CD4-positive, alpha-beta T cell (primary cell): ENCODE measurements around the gene TSPAN1. TPM values are rescaled to one million over a fixed set of nuclear protein-coding genes. Genes with fewer than 3 reads are reported as not detected.

ENCODE experiments used
- ATAC-seq: fragments of 200-7000 bp; cut with Tn5 transposase; one replicate; pipeline ENCODE4 v1.10.0; 2022; ENCODE audit warnings: mild to moderate bottlenecking; ENCODE audit not compliant: poor library complexity
- CTCF ChIA-PET: fragments of 350-600 bp; sonication (Branson Sonifier 250); formaldehyde crosslinking; loops from one replicate; lab custom pipeline; 2021; ENCODE audit warnings: antibody characterized with exemption, inconsistent platforms; lab: Charles Lee
- POLR2A ChIA-PET: fragments of 350-600 bp; sonication (Branson Sonifier 250); formaldehyde crosslinking; loops from one replicate; lab custom pipeline; 2021; ENCODE audit warnings: antibody characterized with exemption, inconsistent platforms; lab: Charles Lee
- DNase-seq, 14 experiments: peaks; one replicate each; pipeline ENCODE4 v3.0.0-alpha.2; 2013 to 2020; ENCODE audit warnings: mixed read lengths in 2 of 14
- H3K27ac ChIP-seq, 2 donors: one replicate each; pipeline versions ENCODE4 v1.5.1 to v1.7.0; 2013; ENCODE audit warnings: low read length in 2 of 2, low read depth in 1 of 2, mild to moderate bottlenecking in 1 of 2
- H3K27me3 ChIP-seq, 2 experiments: 1 replicate in 1 of 2; 2 replicates in 1 of 2; pipeline versions ENCODE4 v1.6.1 to v1.7.0; 2013; ENCODE audit warnings: low read length in 2 of 2, control low read depth in 1 of 2, mild to moderate bottlenecking in 1 of 2, moderate library complexity in 1 of 2; ENCODE audit not compliant: insufficient read depth in 2 of 2, control insufficient read depth in 1 of 2
- H3K36me3 ChIP-seq: one replicate; pipeline ENCODE4 v1.6.1; 2013; ENCODE audit warnings: low read length, control low read depth; ENCODE audit not compliant: insufficient read depth
- H3K4me1 ChIP-seq: one replicate; pipeline ENCODE4 v1.6.1; 2013; ENCODE audit warnings: low read length, control low read depth; ENCODE audit not compliant: insufficient read depth
- H3K4me3 ChIP-seq: one replicate; pipeline ENCODE4 v1.5.1; 2013; ENCODE audit warnings: mild to moderate bottlenecking, low read length, moderate library complexity
- H3K9me3 ChIP-seq, 2 experiments: 1 replicate in 1 of 2; 2 replicates in 1 of 2; pipeline versions ENCODE4 v1.6.1 to v1.7.0; 2013; ENCODE audit warnings: low read length in 2 of 2, mild to moderate bottlenecking in 2 of 2, control low read depth in 1 of 2, moderate library complexity in 1 of 2; ENCODE audit not compliant: control insufficient read depth in 1 of 2, insufficient read depth in 1 of 2
- H3K27ac Mint-ChIP-seq: one replicate; pipeline ENCODE4 v1.8.0; 2020; ENCODE audit warnings: mixed read lengths
- H3K27me3 Mint-ChIP-seq: one replicate; pipeline ENCODE4 v1.8.0; 2021; ENCODE audit warnings: mixed read lengths
- H3K36me3 Mint-ChIP-seq: one replicate; pipeline ENCODE4 v1.8.0; 2021; ENCODE audit warnings: low read depth, mixed read lengths
- H3K4me1 Mint-ChIP-seq: one replicate; pipeline ENCODE4 v1.8.0; 2021; ENCODE audit warnings: low read depth, mixed read lengths
- H3K4me3 Mint-ChIP-seq: one replicate; pipeline ENCODE4 v1.8.0; 2020; ENCODE audit warnings: mild to moderate bottlenecking, mixed read lengths
- H3K9me3 Mint-ChIP-seq: one replicate; pipeline ENCODE4 v1.8.0; 2020; ENCODE audit warnings: mixed read lengths
- intact Hi-C, 2 experiments: fragments of 100-400 bp; cut with DNase I in 1 of 2; cut with micrococcal nuclease in 1 of 2; formaldehyde crosslinking; loops; one replicate each; pipeline versions ENCODE4 v1.15.1 to v1.9.0; 2023 to 2025; cut with DNase I, micrococcal nuclease
- polyA plus RNA-seq, 2 donors: library from polyadenylated mRNA; unstranded; fragments of 120-200 nt; gene quantifications; one replicate each; pipeline ENCODE4 v1.2.1, GENCODE V29; 2013
- total RNA-seq, 174 experiments: library from RNA in 2 of 174; stranded (reverse) in 2 of 174; gene quantifications; one replicate each; pipeline ENCODE4 v1.2.3 and lab custom pipeline; 2021 to 2026
- TF ChIP-seq, protein P1 (sequence below): fragments of 200-600 bp; IDR thresholded peaks from one replicate; pipeline ENCODE4 v1.8.0; 2022; ENCODE audit warnings: antibody characterized with exemption, mild to moderate bottlenecking

Gene TSPAN1, protein sequence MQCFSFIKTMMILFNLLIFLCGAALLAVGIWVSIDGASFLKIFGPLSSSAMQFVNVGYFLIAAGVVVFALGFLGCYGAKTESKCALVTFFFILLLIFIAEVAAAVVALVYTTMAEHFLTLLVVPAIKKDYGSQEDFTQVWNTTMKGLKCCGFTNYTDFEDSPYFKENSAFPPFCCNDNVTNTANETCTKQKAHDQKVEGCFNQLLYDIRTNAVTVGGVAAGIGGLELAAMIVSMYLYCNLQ
- not detected for total RNA-seq
- polyA plus RNA-seq (2013, experiment 1 of 2) = 0.04 TPM
- polyA plus RNA-seq (2013, experiment 2 of 2) = 0.15 TPM
- total RNA-seq (lab: John Stamatoyannopoulos, UW) = 0 to 0.64 (median 0) reads per million in 172 experiments

- DNase-seq (no peak), ATAC-seq (no peak)
- H3K4me3 ChIP-seq = no peak within 1 kb of the TSS
- no peaks in the 10 kb centered on the region for H3K27me3 ChIP-seq
- no peaks in the 10 kb centered on the region for H3K9me3 ChIP-seq
- TF ChIP-seq, protein P1, sequence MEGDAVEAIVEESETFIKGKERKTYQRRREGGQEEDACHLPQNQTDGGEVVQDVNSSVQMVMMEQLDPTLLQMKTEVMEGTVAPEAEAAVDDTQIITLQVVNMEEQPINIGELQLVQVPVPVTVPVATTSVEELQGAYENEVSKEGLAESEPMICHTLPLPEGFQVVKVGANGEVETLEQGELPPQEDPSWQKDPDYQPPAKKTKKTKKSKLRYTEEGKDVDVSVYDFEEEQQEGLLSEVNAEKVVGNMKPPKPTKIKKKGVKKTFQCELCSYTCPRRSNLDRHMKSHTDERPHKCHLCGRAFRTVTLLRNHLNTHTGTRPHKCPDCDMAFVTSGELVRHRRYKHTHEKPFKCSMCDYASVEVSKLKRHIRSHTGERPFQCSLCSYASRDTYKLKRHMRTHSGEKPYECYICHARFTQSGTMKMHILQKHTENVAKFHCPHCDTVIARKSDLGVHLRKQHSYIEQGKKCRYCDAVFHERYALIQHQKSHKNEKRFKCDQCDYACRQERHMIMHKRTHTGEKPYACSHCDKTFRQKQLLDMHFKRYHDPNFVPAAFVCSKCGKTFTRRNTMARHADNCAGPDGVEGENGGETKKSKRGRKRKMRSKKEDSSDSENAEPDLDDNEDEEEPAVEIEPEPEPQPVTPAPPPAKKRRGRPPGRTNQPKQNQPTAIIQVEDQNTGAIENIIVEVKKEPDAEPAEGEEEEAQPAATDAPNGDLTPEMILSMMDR = no peak
- peaks cover 5% of the 10 kb centered on the region for H3K4me1 ChIP-seq
- Mint-ChIP-seq H3K27ac (no peak within 1 kb of the TSS), H3K4me3 (no peak within 1 kb of the TSS), H3K36me3 (no peaks in the 10 kb centered on the region), H3K9me3 (no peaks in the 10 kb centered on the region), H3K27me3 (no peaks in the 10 kb centered on the region), H3K4me1 (no peaks in the 10 kb centered on the region)
- ChIA-PET CTCF (no interaction called here), POLR2A (no interaction called here)
- intact Hi-C loops = no loop called here
- H3K36me3 ChIP-seq = no peaks in the 10 kb centered on the region
- no peak within 1 kb of the TSS for H3K27ac ChIP-seq
Observed at GRCh38 chr1:46174448-46175231, at the start of gene TSPAN1. Gene TSPAN1 (plus strand): TSS chr1:46175087. CDS start chr1:46181108, 6,021 bp downstream.

DNA sequence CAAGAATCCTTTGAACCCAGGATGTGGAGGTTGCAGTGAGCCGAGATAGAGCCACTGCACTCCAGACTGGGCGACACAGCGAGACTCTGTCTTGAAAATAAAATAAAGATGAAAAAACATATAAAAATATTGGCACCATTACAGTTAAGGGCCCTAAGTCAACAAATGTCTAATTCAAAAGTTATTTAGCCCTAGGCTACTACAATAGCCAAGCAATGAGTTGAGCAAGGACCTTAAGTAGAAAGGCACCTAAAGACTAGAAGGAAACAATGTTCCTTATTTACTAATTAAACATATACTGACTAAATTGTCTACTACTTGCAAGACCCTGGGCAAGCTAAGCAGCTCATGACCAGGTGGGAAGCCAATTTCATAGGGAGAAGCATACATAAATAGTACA lies 46.5 kb upstream of the TSPAN1 start:
- intact Hi-C loops = no loop called here
- TF ChIP-seq, protein P1 = no peak
- Histone ChIP-seq H3K9me3 (no peaks in the 10 kb centered on the region), H3K4me3 (no peak overlapping the region), H3K4me1 (peaks cover 19% of the 10 kb centered on the region), H3K27me3 (peaks cover 26 to 32% of the 10 kb centered on the region in 2 experiments), H3K36me3 (no peaks in the 10 kb centered on the region), H3K27ac (no peak overlapping the region)
- no peak for ATAC-seq
- Mint-ChIP-seq H3K9me3 (no peaks in the 10 kb centered on the region), H3K27me3 (peaks cover 58% of the 10 kb centered on the region), H3K27ac (no peak overlapping the region), H3K36me3 (peaks cover 4% of the 10 kb centered on the region), H3K4me3 (no peak overlapping the region), H3K4me1 (peaks cover 22% of the 10 kb centered on the region)
- ChIA-PET POLR2A (no interaction called here), CTCF (no interaction called here)
- no peak for DNase-seq

DNA sequence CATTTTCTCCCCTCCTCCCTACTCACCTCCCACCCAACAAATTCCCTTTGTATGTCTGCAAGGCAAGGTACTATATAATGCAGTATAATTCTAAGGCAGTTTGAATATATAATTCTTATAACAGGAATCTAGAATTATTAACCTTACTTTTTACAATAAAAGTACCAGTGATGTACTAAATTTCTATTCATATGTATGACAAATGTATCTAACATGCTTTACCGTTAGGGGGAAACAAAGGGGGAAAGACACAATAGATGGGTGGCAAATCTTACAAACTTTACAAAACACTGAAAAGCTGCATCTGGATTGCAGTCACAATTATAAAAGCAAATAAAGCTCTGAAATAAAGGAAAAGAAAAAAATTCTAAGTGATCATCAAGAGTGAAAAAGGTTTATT lies 44.8 kb upstream of the TSPAN1 start:
- no peak overlapping the region for H3K4me3 ChIP-seq
- TF ChIP-seq, protein P1 = no peak
- H3K27ac ChIP-seq = no peak overlapping the region
- intact Hi-C loops = no loop called here
- no peaks in the 10 kb centered on the region for H3K9me3 ChIP-seq
- H3K27ac Mint-ChIP-seq = no peak overlapping the region
- peaks cover 4% of the 10 kb centered on the region for H3K36me3 Mint-ChIP-seq
- no peaks in the 10 kb centered on the region for H3K9me3 Mint-ChIP-seq
- ChIA-PET POLR2A (interaction anchor here (3.4 kb wide), 1 partner anchor 37 kb away, joined by 17 read pairs; no protein-coding TSS in a partner anchor), CTCF (no interaction called here)
- peak overlapping the region; percentile 3 for H3K4me3 Mint-ChIP-seq
- ATAC-seq = no peak
- peaks cover 30% of the 10 kb centered on the region for H3K4me1 Mint-ChIP-seq
- H3K27me3 ChIP-seq = peaks cover 26 to 32% of the 10 kb centered on the region in 2 experiments
- H3K27me3 Mint-ChIP-seq = peaks cover 60% of the 10 kb centered on the region
- no peaks in the 10 kb centered on the region for H3K36me3 ChIP-seq
- no peak for DNase-seq
- peaks cover 23% of the 10 kb centered on the region for H3K4me1 ChIP-seq
